GM18867 (cell line): Measurements from ENCODE around the gene CIDEA.
"Not testable (repeated sequence)": the region's sequence is repeated elsewhere in the genome, so short reads cannot be mapped to it uniquely, and the experiment has no call there.

Experiments
- ATAC-seq: cut with Tn5 transposase; IDR thresholded peaks from one replicate; pipeline ENCODE4 v1.9.1; 2021; ENCODE audit warnings: mild to moderate bottlenecking, moderate library complexity; ENCODE audit not compliant: unreplicated experiment

The CIDEA gene

GRCh38 chr18:12254136-12254819 lies at the start of gene CIDEA:
Gene CIDEA, plus strand, starts transcription at chr18:12254361. Its CDS starts 23 bp downstream, at chr18:12254384.
- no peak for ATAC-seq

GRCh38 chr18:12208296-12209153 lies 45.6 kb upstream of the CIDEA start:
- not testable (repeated sequence) for ATAC-seq

GRCh38 chr18:12212308-12212707 lies 41.9 kb upstream of the CIDEA start:
- ATAC-seq: not testable (repeated sequence)

GRCh38 chr18:12214296-12215005 lies 39.7 kb upstream of the CIDEA start:
- not testable (repeated sequence) for ATAC-seq

GRCh38 chr18:12216471-12216870 lies 37.7 kb upstream of the CIDEA start:
- ATAC-seq: not testable (repeated sequence)

- ATAC-seq: not testable (repeated sequence)
These were observed 35.6 kb upstream of the CIDEA start for GRCh38 chr18:12218603-12219002.

GRCh38 chr18:12222041-12222440 lies 32.1 kb upstream of the CIDEA start:
- not testable (repeated sequence) for ATAC-seq

- ATAC-seq: not testable (repeated sequence)
These were observed 30.8 kb upstream of the CIDEA start for GRCh38 chr18:12223326-12223725.

- ATAC-seq: not testable (repeated sequence)
These were observed 27.4 kb upstream of the CIDEA start for GRCh38 chr18:12226807-12227206.

- not testable (repeated sequence) for ATAC-seq
These were observed 26.6 kb upstream of the CIDEA start for GRCh38 chr18:12227399-12228186.

- ATAC-seq: peak; percentile 66
These were observed 25.9 kb upstream of the CIDEA start for GRCh38 chr18:12228308-12228707.

GRCh38 chr18:12230561-12230960 lies 23.6 kb upstream of the CIDEA start:
- ATAC-seq: not testable (repeated sequence)

- ATAC-seq: no peak
These were observed 22.9 kb upstream of the CIDEA start for GRCh38 chr18:12231040-12231882.

GRCh38 chr18:12231986-12232385 lies 22.2 kb upstream of the CIDEA start:
- ATAC-seq: no peak

- no peak for ATAC-seq
These were observed 20.8 kb upstream of the CIDEA start for GRCh38 chr18:12233378-12233777.

GRCh38 chr18:12234451-12235190 lies 19.5 kb upstream of the CIDEA start:
- no peak for ATAC-seq

GRCh38 chr18:12236141-12236540 lies 18.0 kb upstream of the CIDEA start:
- ATAC-seq: no peak

- peak; percentile 82 for ATAC-seq
These were observed 17.0 kb upstream of the CIDEA start for GRCh38 chr18:12236934-12237832.
